ENCODE results near the gene AVPR2. TPM values are rescaled to one million over a fixed set of nuclear protein-coding genes. Genes with fewer than 3 reads are reported as not detected.

The AVPR2 gene
- total RNA-seq, 2 donors from 2014 or later, result 0.52 to 0.64 TPM

- intact Hi-C loops (cut with DNase I, micrococcal nuclease), result no loop called here
- DNase-seq, result no peak
- ATAC-seq, result no peak
Measured at GRCh38 chrX:153869473-153870287, 34.8 kb upstream of the AVPR2 start.

- DNase-seq (no peak), ATAC-seq (no peak)
Measured at GRCh38 chrX:153870288-153870690, 34.2 kb upstream of the AVPR2 start.

GRCh38 chrX:153870791-153871360 lies 33.6 kb upstream of the AVPR2 start:
- DNase-seq (no peak), ATAC-seq (no peak)
- intact Hi-C loops (cut with DNase I, micrococcal nuclease), result no loop called here

More at GRCh38 chrX:153870288-153870690, 34.2 kb upstream of the AVPR2 start:
- intact Hi-C loops (cut with DNase I, micrococcal nuclease), result no loop called here

GRCh38 chrX:153871451-153871850 lies 33.0 kb upstream of the AVPR2 start:
- intact Hi-C loops (cut with DNase I, micrococcal nuclease), result no loop called here
- ATAC-seq (no peak), DNase-seq (no peak)

- DNase-seq (no peak), ATAC-seq (no peak)
- intact Hi-C loops (cut with DNase I, micrococcal nuclease), result no loop called here
Measured at GRCh38 chrX:153871946-153872878, 32.3 kb upstream of the AVPR2 start.

DNA sequence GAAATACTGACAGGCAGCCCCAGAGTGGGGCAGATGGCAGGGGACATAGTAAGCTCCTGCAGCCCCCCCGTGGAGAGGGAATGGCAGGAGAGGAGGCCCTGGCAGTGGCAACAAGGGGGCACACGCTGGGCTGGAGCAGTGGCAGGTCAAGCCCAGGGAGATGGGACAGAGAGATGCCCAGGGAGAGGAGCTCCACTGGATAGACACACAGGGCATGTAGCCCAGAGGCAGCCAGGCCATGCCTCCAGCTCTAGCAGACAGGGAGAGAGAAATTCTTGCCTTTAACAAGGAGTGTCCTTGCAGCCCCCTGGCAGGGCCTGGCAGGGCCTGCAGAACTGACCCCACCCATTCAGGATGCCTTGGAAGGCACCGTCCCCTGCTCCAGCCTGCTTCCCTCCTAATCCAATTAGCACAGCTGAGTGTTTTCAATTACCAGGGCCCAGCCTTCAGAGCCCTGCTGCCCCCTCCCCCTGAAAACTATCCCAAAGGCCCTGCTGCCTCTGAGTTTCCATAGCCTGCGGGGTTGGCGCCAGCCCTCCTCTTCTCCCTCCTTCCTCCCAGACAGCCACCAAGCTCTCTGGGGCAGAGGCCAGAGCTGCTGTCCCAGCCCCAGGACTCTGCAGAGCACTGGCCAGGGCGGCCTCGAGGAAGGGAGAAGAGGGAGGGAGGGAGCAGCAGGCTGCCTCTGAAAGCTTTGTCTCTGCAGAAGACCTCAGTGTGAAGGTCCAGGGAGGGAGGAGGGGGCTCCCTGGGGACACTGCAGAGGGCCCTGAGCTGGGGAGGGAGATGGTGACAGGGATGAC lies 31.0 kb upstream of the AVPR2 start:
- ATAC-seq, result no peak
- no peak for DNase-seq
- intact Hi-C loops (cut with DNase I, micrococcal nuclease), result no loop called here

GRCh38 chrX:153874085-153874365 lies 30.4 kb upstream of the AVPR2 start:
- intact Hi-C loops (cut with DNase I, micrococcal nuclease), result no loop called here
- ATAC-seq (no peak), DNase-seq (no peak)

DNA sequence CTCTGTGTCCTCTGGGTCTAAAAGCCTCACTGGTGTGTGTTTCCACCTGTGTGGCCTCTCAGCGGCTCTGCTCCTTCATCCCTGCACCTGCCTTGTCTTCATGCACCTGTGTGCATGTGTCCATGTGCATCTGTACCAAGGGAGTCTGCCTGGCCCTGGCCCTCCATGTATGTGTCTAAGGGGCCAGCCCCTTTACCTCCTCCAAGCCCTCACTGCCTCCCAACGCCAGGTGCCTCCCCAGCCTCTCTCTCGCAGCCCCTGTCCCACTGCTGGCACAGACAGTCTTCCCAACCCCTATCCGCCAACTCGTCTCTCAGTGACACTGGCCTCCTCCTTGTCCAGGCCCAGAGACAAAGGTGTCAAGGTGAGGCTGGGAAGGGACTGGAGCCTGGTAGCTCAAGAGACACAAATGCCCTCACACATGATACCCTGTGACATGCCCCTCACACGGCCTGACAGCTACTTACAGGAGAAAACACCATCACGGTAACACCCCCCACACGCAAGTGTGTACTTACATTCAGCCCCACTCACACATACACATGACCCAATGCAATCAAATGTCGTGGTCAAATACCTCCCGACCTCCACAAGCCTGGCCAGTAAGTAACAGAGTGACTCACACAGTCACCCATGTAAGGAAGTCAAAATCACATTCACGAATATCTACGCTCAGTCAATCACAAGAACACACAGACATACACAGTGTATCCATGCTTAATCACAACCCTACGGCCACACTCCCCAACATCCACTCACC lies 29.9 kb upstream of the AVPR2 start:
- no peak for DNase-seq
- ATAC-seq, result no peak
- intact Hi-C loops (cut with DNase I, micrococcal nuclease), result no loop called here

GRCh38 chrX:153875391-153876111 lies 28.9 kb upstream of the AVPR2 start:
- DNase-seq, result peak in 1 of 2 donors; percentile 59
- ATAC-seq, result peak; percentile 68
- intact Hi-C loops (cut with DNase I, micrococcal nuclease), result no loop called here

DNA sequence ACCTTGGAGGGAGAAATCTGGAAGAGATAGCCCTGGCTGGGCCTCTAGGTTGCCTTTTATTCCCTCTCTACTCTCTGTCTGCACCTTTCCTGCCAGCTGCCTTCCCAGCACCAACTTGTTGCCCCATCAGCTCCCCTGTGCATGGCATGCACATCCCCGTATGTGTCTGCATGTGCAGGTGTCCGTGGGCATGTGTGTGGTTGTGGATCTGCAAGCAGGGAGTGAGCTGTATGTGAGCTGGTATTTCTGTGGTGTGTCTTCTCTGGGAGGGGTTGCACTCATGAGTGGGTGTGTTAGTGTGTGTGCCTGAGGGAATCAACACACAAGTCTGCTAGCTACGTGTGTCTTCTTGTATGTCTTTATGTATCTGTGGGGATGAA lies 28.4 kb upstream of the AVPR2 start:
- DNase-seq, result no peak
- intact Hi-C loops (cut with DNase I, micrococcal nuclease), result no loop called here
- ATAC-seq, result no peak

- no peak for DNase-seq
- no peak for ATAC-seq
- intact Hi-C loops (cut with DNase I, micrococcal nuclease), result no loop called here
Measured at GRCh38 chrX:153877571-153878261, 26.8 kb upstream of the AVPR2 start.

DNA sequence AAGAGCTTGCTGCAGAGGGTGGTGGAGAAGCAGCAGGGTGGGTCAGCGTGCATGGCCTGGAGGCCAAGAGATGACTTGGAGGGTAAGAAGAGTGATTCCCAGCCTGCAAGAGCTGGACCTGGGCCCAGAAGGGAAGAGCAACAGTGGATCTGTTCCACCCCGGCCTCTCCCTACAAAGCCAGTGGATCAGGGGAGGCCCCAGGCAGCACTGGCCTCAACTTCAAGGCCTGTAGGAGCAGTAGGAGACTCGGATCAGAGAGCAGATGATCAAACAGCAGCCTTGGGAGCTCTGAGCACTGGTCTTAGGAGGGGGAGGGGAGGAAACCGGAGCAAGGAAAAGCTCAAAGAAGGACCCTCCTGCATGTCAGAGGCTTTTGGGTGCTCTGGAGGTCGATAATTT lies 26.1 kb upstream of the AVPR2 start:
- DNase-seq (no peak), ATAC-seq (no peak)
- intact Hi-C loops (cut with DNase I, micrococcal nuclease), result no loop called here

- no peak for ATAC-seq
- no peak for DNase-seq
- intact Hi-C loops (cut with DNase I, micrococcal nuclease), result no loop called here
Measured at GRCh38 chrX:153878969-153879653, 25.4 kb upstream of the AVPR2 start.

GRCh38 chrX:153879741-153880439 lies 24.6 kb upstream of the AVPR2 start:
- DNase-seq, result no peak
- intact Hi-C loops (cut with DNase I, micrococcal nuclease), result no loop called here
- no peak for ATAC-seq

- DNase-seq (no peak), ATAC-seq (no peak)
- intact Hi-C loops (cut with DNase I, micrococcal nuclease), result no loop called here
Measured at GRCh38 chrX:153880440-153880815, 24.0 kb upstream of the AVPR2 start.

DNA sequence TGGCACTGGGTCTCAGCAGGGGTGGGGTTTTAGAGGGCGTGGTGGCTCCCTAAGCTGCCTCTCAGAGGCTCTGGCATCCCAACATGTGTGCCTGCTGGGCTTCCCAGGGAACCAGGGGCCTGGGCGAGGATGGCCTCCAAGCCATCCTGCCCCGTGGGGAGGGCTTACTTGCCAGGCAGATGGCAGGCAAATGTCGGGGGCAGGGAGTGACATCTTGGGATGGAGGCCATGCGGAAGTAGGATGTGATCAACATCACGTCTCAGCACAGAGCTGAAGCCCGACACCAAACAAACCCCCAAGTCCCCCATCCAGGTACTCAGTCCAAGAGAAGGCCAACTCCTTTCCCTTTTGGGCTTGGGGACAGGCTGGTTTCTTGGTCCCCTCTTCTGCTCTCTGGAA lies 23.2 kb upstream of the AVPR2 start:
- ATAC-seq (no peak), DNase-seq (no peak)
- intact Hi-C loops (cut with DNase I, micrococcal nuclease), result no loop called here

All from left colon (tissue), 2 donors.